Astrocyte (in vitro differentiated cells and primary cell): ENCODE results near the gene LPCAT4.
"Not testable (repeated sequence)": the region's sequence is repeated elsewhere in the genome, so short reads cannot be mapped to it uniquely, and the experiment has no call there.

Source experiments
- CTCF ChIP-seq: IDR thresholded peaks from 2 replicates; pipeline ENCODE4 v1.5.1; 2011; ENCODE audit warnings: low read depth, mild to moderate bottlenecking, inconsistent platforms, low read length, moderate library complexity; ENCODE audit not compliant: insufficient read depth
- EZH2 ChIP-seq: IDR thresholded peaks from 2 replicates; pipeline ENCODE4 v1.6.1; 2012; ENCODE audit warnings: mild to moderate bottlenecking, low read length, inconsistent platforms; ENCODE audit not compliant: insufficient read depth

GRCh38 chr15:34342213-34342736 is 24.7 kb downstream of the LPCAT4 start:
- TF ChIP-seq CTCF, EZH2: not testable (repeated sequence)
